Loucy (cell line): ENCODE data around the gene TCP10L.

Experiments
- CTCF ChIP-seq: fragments of 200-600 bp; sonication (generic); conservative IDR thresholded peaks from 2 replicates; pipeline ENCODE4 v1.5.1; 2014; ENCODE audit warnings: mild to moderate bottlenecking, antibody characterized with exemption, low read length
- EZH2phosphoT487 ChIP-seq: fragments of 200-600 bp; IDR thresholded peaks from 2 replicates; pipeline ENCODE4 v1.6.1; 2018; ENCODE audit warnings: antibody characterized with exemption, mild to moderate bottlenecking, moderate library complexity, borderline replicate concordance

- TF ChIP-seq CTCF (no peak), EZH2phosphoT487 (no peak)
Observed at GRCh38 chr21:32537569-32537881, 47.8 kb downstream of the TCP10L start.
